NCI-H1417 (cell line): ENCODE results near the gene PNISR.

Source experiments
- DNase-seq, 3 experiments: peaks; one replicate each; lab custom pipeline; 2025; lab: John Stamatoyannopoulos, UW

Gene PNISR

DNA sequence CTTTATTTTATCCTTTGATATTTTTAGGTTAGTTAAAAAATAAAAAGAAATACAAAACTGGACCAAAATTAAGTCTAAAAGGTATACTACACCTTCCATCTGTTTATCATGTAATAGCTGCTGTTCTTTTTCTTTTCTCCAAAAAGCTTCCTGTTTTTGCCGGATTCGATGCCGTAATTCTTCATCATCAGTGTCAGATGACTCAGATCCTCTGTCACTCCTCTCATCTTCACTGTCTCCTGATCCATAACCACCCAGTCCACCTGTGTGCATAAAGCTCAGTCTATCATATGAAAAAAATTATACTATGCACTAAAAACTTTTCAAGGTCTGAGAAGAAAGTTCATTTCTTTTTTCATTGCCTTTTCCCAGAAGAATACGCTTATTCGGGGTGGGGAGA, 22.7 kb downstream of the PNISR start:
- DNase-seq, result no peak

DNA sequence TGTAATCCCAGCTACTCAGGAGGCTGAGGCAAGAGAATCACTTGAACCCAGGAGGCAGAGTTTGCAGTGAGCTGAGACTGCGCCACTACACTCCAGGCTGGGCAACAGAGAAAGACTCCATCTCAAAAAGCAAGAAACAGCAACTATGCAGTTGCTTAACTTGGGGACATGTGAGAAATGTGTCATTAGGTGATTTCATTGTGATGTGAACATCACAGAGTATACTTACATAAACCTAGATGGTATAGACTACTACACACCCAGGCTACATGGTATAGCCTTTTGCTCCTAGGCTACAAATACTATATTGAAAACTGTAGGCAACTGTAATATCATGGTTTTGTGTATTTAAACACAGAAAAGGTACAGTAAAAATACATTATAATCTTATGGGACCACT, 27.8 kb downstream of the PNISR start:
- no peak for DNase-seq

DNA sequence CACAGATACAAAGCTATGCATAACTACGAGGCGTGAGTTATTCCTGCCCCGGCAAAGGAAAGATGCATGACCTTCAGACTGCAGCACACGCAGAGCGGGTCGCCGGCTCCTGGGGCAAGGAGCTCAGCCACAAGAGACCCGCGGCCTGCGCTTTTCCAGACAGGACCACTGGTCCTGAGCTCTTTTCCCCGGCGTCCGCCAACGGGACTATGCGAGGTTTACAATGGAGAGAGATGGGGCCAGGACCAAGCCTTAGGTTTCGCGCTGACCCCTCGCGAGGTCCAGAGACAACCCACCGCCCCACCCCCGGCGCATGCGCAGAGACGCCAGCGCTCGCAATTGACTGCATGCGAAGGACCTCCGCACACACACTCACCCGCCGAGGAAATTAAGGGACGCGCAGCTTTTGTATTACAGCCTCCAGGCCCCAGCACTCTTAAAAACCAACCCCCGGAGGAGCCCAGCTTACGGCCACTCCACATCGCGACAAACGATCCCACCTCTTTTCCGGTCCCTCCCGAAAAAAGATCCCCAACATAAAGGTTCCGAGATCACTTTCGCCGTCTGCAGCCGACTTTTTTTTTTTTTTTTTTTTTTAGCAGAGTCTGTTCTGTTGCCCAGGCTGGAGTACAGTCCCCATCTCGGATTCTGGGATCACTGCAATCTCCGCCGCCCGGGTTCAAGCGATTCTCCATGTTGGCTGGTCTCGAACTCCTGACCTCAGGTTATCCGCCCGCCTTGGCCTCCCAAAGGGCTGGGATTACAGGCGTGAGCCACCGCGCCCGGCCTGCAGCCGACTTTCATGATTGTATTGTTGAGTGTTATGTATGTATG, 31.2 kb downstream of the PNISR start, which contains the start of gene COQ3:
COQ3 (minus strand) TSS at position 498 of the 834 bp plus-strand sequence; CDS start at position 482, 16 bp downstream.
- peak; percentile 66 to 90 (median 82) for DNase-seq

DNA sequence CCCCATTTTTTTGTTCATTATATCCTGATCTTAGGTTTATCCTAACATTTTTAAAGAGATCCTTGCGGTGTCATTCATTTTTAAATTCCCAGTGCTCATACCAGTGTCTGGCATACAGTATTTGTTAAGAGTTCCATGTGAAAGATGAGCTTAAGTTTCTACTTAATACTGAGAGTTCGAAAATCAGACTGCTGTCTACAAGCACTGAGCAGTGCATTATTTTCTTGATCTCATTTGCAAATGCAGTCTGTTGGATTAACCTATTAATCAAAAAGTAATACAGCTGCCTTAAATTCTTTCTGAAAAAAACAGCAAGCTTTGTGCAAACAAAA, 31.8 kb downstream of the PNISR start:
- no peak for DNase-seq

DNA sequence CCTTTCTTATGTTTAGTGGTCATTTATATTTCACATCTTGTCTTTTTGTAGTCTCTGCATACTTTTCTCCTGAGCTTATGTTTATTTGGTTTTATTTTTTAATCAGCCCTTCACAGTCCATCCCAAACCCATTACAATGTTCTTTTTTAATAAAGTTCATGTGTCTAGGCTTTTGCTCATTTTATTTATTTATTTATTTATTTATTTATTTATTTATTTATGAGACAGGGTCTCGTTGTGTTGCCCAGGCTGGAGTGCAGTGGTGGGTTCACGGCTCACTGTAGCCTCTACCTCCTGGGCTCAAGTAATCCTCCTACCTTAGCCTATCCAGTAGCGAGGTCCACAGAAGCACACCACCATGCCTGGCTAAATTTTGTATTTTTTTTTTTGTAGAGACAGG, 34.2 kb downstream of the PNISR start:
- no peak for DNase-seq

DNA sequence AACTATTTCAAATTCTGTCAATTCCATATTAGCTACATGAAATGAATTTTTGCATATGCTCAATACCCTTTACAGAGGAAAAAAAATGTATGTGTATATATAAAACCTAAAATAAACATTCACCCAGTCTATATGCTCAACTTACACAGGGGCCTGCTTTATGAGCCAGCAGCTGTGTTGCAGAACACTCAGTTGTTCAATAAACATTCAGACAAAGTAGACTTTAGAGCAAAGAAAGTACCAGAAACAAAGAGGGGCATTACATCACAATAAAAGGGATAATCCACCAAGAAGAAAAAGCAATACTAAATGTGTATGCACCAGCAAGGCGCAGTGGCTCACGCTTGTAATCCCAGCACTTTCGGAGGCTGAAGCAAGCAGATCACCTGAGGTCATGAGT, 40.6 kb downstream of the PNISR start:
- DNase-seq, result no peak

DNA sequence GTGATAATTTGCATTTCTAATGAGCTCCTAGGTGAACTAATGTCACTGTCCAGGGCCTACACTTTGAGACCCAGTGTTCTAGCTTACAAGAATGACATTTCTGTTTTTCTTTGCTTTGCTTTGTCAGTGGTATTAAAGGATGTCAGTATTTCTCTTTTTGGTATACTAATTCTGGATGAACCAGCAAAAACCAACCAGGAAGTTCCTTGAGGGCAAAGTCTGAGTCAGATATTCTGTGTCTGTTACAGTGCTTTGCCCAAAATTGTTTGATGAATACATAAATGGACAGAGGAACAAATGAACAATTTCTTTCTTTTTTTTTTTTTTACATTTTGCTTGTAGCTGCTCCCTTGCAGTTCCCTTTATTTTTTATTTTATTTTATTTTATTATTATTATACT, 46.5 kb downstream of the PNISR start:
- DNase-seq, result no peak

DNA sequence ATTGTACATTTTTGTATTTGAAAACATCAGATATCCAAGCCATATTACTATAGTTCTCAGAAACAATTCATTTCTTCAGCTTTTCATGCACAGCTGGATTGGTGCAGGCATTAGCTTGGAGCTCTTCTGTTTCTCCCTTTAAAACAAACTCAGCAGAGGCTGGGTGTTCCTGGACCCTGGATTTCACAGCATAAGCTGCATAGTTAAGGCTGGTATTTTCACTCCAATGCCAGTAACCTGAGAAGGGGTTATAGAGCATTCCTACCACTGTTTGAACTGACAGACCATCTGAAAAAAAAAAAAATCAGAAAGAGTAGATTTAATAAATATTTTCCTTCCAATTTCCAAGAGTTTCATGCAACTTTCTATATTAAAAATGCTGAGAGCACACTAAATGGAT, 55.6 kb downstream of the PNISR start:
- DNase-seq, result no peak

DNA sequence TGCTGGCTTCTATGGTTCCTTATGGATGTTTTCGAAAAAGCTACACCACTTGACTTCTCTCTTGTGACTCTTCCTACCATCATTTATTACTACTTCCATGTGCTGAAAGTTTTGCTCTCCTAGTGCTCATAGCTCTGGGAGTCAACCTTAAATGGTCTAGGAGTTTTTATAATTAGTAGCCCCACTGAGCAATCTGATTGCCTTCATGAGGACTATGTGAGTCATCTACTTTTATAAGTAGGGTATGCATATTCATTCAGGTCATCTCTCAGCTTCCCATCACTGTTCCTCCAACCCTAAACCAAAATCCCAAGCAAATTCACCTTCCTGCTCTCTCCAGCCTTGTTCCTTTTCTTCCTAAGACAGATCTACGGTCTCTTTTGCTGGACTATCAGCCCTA, 58.3 kb downstream of the PNISR start:
- no peak for DNase-seq

DNA sequence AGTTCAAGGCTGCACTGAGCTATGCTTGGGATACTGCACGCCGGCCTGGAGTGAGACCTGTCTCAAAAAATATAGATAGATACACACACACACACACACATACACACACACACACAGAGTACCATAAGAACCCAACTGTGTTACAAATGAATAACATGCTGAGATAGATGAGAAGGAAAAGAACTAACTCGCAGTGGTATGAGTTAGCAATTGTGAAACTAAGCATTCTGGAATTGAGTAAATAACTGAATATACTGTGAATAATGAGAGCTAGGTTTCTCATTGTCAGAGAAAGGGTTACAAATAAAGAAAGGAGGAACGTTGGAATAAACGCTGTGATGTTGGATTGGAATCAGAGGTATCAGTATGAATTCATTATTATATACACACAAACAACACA, 61.1 kb downstream of the PNISR start:
- DNase-seq, result no peak

DNA sequence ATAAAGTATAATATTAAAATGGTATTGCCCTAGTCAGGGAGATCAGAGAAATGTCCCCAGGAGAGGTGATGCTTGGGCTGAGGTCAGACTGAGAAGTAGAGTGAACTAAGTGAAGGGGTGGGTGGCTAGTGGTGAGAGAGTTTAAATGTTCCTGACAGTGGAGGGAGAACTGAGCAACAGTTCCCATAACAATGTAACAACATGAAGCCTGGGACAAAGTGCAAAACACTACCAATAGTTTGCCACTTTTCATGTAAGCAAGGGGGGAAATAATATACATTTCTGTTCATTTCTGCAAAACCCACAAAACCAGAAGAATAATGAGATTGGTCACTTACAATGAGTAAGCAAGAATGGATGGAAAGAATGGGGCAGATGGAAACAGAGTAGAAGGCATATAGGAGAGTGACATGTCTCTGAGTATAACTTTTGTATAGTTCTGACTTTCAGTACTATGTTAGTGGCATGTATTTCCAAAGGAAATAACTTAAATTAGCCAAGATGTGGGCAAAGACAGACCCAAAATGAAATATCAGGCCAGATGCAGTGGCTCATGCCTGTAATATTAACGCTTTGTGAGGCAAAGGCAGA, 62.3 kb downstream of the PNISR start:
- no peak for DNase-seq

DNA sequence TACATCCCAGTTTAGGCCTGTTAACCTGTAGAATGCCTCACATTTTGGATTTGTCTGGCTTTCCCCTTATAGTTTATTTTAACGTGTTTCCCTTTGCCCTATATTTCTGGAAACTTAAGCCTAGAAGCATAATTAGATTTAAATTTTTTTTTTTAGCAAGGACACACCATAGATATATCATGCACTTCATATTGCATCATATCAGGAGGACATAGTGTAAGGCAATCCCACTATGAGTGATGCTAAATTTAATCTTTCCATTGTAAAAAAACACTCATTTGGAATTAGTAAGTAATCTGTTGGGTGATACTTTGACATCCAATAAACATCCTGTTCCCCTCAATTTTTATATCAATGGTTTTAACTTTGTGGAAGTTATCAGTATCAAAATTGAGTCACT, 65.3 kb downstream of the PNISR start:
- DNase-seq, result no peak

DNA sequence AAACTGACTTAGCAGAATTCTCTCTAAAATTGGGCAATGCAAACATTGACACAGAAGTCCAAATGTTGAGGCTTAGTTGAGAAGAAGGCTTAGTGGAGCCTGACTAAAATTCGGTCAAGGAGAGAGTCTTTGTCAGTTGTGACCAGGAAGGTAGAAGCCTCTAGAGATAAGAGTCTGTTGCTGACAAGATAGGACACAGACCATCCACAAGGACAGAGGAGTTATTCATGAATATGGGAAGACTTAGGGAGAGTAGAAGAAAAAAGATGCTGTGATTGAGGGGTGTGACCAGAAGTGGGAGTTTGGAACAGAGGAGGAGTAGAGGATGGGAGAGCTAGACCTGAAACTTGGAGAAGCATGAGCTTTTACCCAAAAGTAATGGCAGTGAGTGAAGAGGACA, 68.5 kb downstream of the PNISR start:
- no peak for DNase-seq

DNA sequence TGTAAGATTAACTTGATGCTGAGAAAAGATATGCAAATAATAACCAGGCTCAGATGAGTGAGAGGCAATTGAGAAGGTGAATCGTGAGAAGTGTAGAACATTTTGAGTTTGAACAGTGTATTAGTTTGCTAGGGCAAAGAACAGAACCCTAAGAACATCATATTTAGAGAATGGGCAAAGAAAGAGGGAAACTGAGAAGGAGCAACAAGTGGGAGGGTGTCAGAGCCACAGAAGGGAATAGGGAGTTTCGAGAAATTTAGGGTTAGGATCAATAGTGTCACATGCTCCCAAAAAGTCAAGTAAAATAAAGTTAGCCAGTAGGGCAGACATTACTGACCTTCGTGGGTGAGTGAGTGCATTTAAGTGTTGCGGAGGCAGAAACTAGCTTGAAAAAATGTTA, 70.1 kb downstream of the PNISR start:
- no peak for DNase-seq

DNA sequence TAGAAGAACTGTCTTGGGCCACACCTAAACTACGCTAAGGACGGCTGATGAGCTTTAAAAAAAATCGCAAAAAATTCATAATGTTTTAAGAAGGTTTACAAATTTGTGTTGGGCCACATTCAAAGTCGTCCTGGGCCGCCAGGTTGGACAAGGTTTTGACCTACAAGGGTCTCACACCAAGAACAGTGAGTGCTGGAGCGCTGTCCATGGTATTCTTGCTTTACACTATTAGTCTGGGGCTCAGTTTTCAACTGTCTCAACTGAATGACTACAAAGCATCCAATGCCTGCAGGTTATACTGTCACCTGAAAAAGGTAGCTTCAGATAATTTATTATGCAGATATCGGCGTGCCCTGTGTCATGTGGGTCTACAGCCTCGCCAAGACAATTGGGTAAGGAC, 72.0 kb downstream of the PNISR start:
- no peak for DNase-seq

DNA sequence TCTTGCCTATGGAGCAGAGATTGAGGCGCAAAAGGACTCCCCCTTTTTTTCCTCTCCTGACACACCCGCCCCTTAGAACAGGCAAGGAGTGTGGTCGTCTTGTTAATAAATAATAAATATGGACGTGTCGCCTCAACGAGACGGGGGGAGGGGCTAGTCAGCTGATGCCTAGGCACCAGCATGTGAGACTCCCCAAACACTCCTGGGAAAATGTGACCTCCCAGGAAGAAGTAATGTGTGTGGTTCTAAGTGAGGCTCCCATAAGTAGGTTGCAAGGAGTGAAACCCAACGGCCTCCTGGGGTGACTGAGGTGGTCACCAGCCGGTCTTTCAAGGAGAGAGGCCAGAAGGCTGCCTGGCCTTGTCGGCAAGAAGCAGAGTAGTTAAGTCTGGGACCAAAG, 74.5 kb downstream of the PNISR start:
- DNase-seq, result peak; percentile 30 to 77 (median 67)

DNA sequence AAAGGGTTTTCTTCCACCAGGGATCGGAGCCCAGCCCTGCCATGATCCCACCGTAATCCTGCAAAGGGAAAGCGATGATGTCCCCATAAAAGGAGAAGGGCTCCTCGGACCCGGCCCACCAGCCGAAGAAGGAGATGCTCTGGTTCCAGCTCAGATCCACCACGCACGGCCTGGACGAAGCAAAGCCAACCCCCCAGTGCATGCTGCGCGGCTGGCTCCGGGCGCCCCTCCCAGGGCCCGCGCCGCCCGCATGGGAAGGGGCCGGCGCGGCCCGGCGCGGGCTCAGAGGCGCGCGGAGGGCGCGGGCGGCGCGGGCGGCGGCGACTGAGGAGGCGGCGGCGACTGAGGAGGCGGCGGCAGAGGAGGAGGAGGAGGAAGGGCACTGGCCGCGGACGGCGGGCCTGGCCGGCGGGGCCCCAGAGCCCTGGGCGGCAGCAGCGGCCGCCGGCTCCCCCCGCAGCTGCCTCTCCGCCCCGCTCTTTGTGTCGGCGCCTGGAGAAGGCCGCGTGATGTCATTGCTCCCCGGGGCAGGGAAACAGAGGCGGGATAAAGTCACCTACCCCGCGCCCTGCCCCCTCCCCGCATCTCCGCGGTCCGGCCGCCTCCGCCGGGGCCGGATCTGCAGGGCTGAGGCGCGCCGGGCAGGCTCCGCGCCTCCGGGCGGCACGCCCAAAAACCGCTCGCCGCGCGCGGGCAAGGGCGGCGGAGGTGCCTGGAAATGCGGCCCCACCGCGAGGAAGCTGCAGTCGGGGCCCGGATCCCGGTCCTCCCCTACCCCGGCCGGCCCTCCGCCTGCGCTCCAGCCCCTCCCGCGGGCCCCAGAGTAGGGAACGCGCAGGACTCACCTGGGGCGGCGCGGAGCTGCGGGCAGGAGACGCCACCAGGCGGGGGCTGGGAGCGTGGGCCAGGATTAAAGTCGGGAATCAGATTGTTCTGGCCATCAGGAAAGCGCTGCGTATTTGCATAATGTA, 75.7 kb downstream of the PNISR start, which contains the start of gene FAXC:
FAXC (minus strand) TSS at position 504 of the 971 bp plus-strand sequence; CDS start at position 202, 302 bp downstream.
- peak; percentile 73 to 89 (median 84) for DNase-seq

DNA sequence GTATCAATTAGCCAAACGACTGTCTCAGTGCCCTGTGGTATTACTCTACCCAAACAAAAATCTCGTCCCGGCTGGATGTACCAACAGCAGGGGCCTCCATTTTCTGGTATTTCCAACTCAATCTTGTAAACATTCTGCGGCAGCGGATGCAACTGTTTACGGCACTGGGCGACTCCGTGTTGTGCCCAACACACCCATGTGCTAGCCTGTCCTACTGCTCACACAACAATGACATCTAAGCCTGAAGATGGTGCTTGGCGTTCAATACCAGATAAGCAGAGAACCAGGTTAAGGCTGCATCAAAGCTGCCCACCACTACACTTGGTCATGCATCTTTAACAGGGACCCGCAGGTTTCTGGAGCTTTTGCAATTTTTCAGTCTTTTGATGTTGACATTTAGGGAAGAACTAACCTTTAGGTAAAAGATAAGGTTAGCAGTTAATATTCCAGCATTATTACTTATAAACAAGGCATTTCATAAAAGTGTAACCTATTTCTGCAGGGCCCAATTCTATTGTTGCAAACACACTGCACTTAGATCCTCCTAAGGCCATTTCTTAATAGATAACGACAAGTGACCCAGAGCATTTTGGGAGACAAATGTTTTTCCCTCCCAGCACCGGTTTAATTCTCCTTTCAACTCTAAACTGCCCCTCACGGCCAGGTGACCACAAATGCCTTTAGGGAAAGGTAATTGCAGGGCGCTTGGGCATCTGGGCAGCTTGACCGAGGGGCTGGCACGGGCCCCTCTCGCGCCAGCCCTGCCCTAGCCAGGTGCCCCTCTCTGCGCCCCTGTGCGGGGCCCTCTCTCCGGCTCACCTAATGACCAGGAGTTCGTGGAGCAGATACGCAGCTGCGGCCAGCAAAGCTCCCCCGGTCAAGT, 76.6 kb downstream of the PNISR start:
- DNase-seq, result peak in 2 of 3 experiments; percentile 17 to 58
